HepG2 (cell line): Measurements from ENCODE around the gene TUBE1. TPM values are rescaled to one million over a fixed set of nuclear protein-coding genes. Genes with fewer than 3 reads are reported as not detected.
"Not testable (repeated sequence)": the region's sequence is repeated elsewhere in the genome, so short reads cannot be mapped to it uniquely, and the experiment has no call there.

Source experiments
- ATAC-seq: fragments of 200-7000 bp; cut with Tn5 transposase; 3 replicates; pipeline ENCODE4 v1.9.1; 2020; ENCODE audit warnings: mild to moderate bottlenecking, moderate library complexity
- BruUV-seq: library from RNA; stranded (reverse); fragments of 400-500 nt; replicated peaks from 2 replicates; lab custom pipeline; 2021; lab: Mats Ljungman, UMichigan
- CTCF ChIA-PET: fragments of 300-600 bp; formaldehyde crosslinking; extraction: SDS; loops from one replicate; lab custom pipeline; 2021; ENCODE audit warnings: low total read pairs, inconsistent platforms, low intra/inter-chr PET ratio; lab: Yijun Ruan, JAX
- POLR2A ChIA-PET: fragments of 350-600 bp; sonication (Branson Sonifier 250); formaldehyde crosslinking; loops from one replicate; lab custom pipeline; 2020; ENCODE audit warnings: antibody characterized with exemption, inconsistent platforms; lab: Yijun Ruan, JAX
- DNase-seq: peaks from one replicate; pipeline ENCODE4 v3.0.0-alpha.2; 2015; ENCODE audit warnings: low spot score
- FAIRE-seq: peaks from 3 replicates; lab custom pipeline; 2011; peaks lifted over from hg19 to GRCh38; lab: Jason Lieb, UNC
- H2AFZ ChIP-seq: one replicate; pipeline ENCODE4 v1.6.1; 2011; ENCODE audit warnings: low read length, inconsistent platforms
- H3K27ac ChIP-seq: fragments of 300-600 bp; 3 replicates; pipeline ENCODE4 v1.8.0; 2011; ENCODE audit warnings: mixed run types, mild to moderate bottlenecking, mixed read lengths, low read length, inconsistent platforms; ENCODE audit not compliant: insufficient read depth; ENCODE audit errors: extremely low read length
- H3K27me3 ChIP-seq, 2 experiments: fragments of 200-600 bp in 1 of 2; 2 replicates in 1 of 2; 3 replicates in 1 of 2; pipeline versions ENCODE4 v1.6.0 to v1.8.0; 2011; ENCODE audit warnings: low read length in 2 of 2, mild to moderate bottlenecking in 2 of 2, moderate library complexity in 2 of 2, inconsistent platforms in 1 of 2; ENCODE audit not compliant: insufficient read depth in 2 of 2, control insufficient read depth in 1 of 2
- H3K36me3 ChIP-seq, 2 experiments: fragments of 200-600 bp in 1 of 2; replicated peaks in 1 of 2; 2 replicates in 1 of 2; 3 replicates in 1 of 2; pipeline versions ENCODE4 v1.5.1 to v1.8.0; 2011; ENCODE audit warnings: low read length in 2 of 2, inconsistent platforms in 1 of 2; ENCODE audit not compliant: insufficient read depth in 2 of 2, control insufficient read depth in 1 of 2
- H3K4me1 ChIP-seq: 2 replicates; pipeline ENCODE4 v1.5.1; 2012; ENCODE audit warnings: low read length, inconsistent platforms; ENCODE audit not compliant: insufficient read depth
- H3K4me2 ChIP-seq: 2 replicates; pipeline ENCODE4 v1.6.0; 2011; ENCODE audit warnings: low read depth, low read length, inconsistent platforms
- H3K4me3 ChIP-seq, 3 experiments: fragments of 200-600 bp in 1 of 3; sonication (generic), shearing (Covaris generic) in 1 of 3; replicated peaks in 1 of 3; 2 replicates each; pipeline ENCODE4 v1.5.1; 2011 to 2016; ENCODE audit warnings: low read length in 3 of 3, inconsistent platforms in 2 of 3, low read depth in 2 of 3, mild to moderate bottlenecking in 2 of 3, control low read depth in 1 of 3, mixed read lengths in 1 of 3; ENCODE audit not compliant: insufficient read depth in 1 of 3
- H3K79me2 ChIP-seq: one replicate; pipeline ENCODE4 v1.6.1; 2011; ENCODE audit warnings: low read length, inconsistent platforms; ENCODE audit not compliant: insufficient read depth
- H3K9ac ChIP-seq: 2 replicates; pipeline ENCODE4 v1.6.0; 2011; ENCODE audit warnings: mild to moderate bottlenecking, low read depth, low read length, inconsistent platforms; ENCODE audit not compliant: insufficient read depth
- H3K9me3 ChIP-seq: 2 replicates; pipeline ENCODE4 v1.5.1; 2012; ENCODE audit warnings: mild to moderate bottlenecking, low read length
- H4K20me1 ChIP-seq: 2 replicates; pipeline ENCODE4 v1.6.0; 2011; ENCODE audit warnings: inconsistent platforms, mild to moderate bottlenecking, low read length, moderate library complexity; ENCODE audit not compliant: insufficient read depth
- HNF4A ChIP-seq: sonication (generic); formaldehyde crosslinking; IDR thresholded peaks from 2 replicates; pipeline ENCODE4 v1.4.0; 2020; ENCODE audit warnings: missing genetic modification reagents
- JUN ChIP-seq: sonication (generic); formaldehyde crosslinking; IDR thresholded peaks from 2 replicates; pipeline ENCODE4 v1.4.0; 2020; ENCODE audit warnings: mild to moderate bottlenecking, missing genetic modification reagents
- MAFK ChIP-seq, 2 experiments: IDR thresholded peaks in 1 of 2; conservative IDR thresholded peaks in 1 of 2; 2 replicates each; pipeline ENCODE4 v1.6.1; 2011; ENCODE audit warnings: improper control_type of control experiment in 2 of 2, low read length in 2 of 2
- RORA ChIP-seq: sonication (generic); formaldehyde crosslinking; IDR thresholded peaks from 2 replicates; pipeline ENCODE4 v1.5.0; 2020; ENCODE audit warnings: mild to moderate bottlenecking, missing genetic modification reagents, moderate library complexity
- SOX13 ChIP-seq, 3 experiments: fragments of 450-650 bp in 1 of 3; sonication (generic) in 1 of 3; formaldehyde crosslinking in 1 of 3; IDR thresholded peaks in 2 of 3; conservative IDR thresholded peaks in 1 of 3; 2 replicates each; pipeline versions ENCODE4 v1.5.0 to v1.6.1; 2016 to 2020; ENCODE audit warnings: antibody characterized with exemption in 1 of 3, mild to moderate bottlenecking in 1 of 3, missing compliant biosample characterization in 1 of 3, missing genetic modification reagents in 1 of 3, moderate library complexity in 1 of 3
- ZBTB8A ChIP-seq: sonication (generic); formaldehyde crosslinking; IDR thresholded peaks from 2 replicates; pipeline ENCODE4 v1.4.0; 2020; ENCODE audit warnings: mild to moderate bottlenecking, low read depth, missing genetic modification reagents, borderline replicate concordance
- ZNF138 ChIP-seq: sonication (generic); formaldehyde crosslinking; IDR thresholded peaks from 2 replicates; pipeline ENCODE4 v1.5.0; 2020; ENCODE audit warnings: mild to moderate bottlenecking, low read depth, missing genetic modification reagents
- ZNF460 ChIP-seq: sonication (generic); formaldehyde crosslinking; IDR thresholded peaks from 2 replicates; pipeline ENCODE4 v1.5.1; 2020; ENCODE audit warnings: missing genetic modification reagents, mild to moderate bottlenecking, borderline replicate concordance
- ZNF563 ChIP-seq: sonication (generic); formaldehyde crosslinking; IDR thresholded peaks from 2 replicates; pipeline ENCODE4 v1.8.0; 2022; ENCODE audit warnings: mild to moderate bottlenecking, moderate library complexity, missing genetic modification reagents
- ZNF773 ChIP-seq: sonication (generic); formaldehyde crosslinking; IDR thresholded peaks from 2 replicates; pipeline ENCODE4 v1.4.0; 2020; ENCODE audit warnings: missing genetic modification reagents, borderline replicate concordance
- WGBS: methylation state at CpG from one replicate; pipeline ENCODE4 v1.1.6; 2017; ENCODE audit warnings: low lambda C conversion rate; 5-methylcytosine and 5-hydroxymethylcytosine counted together
- in situ Hi-C: cut with HindIII; loops from 2 replicates; pipeline ENCODE4 v1.10.0; 2017; ENCODE audit warnings: low pct_unique_long_range_greater_than_20kb; ENCODE audit not compliant: extremely low pct_ligation_motif_present
- intact Hi-C: fragments of 100-400 bp; cut with micrococcal nuclease; formaldehyde crosslinking; loops from one replicate; pipeline ENCODE4 v1.10.0; 2022; ENCODE audit not compliant: unreplicated experiment
- polyA plus RNA-seq, 8 experiments: library from polyadenylated mRNA; depleted of rRNA in 3 of 8; stranded (reverse) in 7 of 8; unstranded in 1 of 8; fragments of >200 nt; fragmentation: Illumina TruSeq in 4 of 8; extraction: Trizol in 4 of 8; gene quantifications; 2 replicates each; pipeline versions ENCODE4 v1.2.1 to v1.2.3, GENCODE V29; 2011 to 2016; ENCODE audit warnings: low read depth in 4 of 8, missing spikeins in 1 of 8, mixed read lengths in 1 of 8; ENCODE audit not compliant: insufficient read depth in 1 of 8
- total RNA-seq, 5 experiments: library from RNA; depleted of rRNA; stranded (reverse); fragments of >200 nt; fragmentation: Illumina TruSeq; extraction: Trizol; gene quantifications; 2 replicates each; pipeline ENCODE4 v1.2.3, GENCODE V29; 2016; ENCODE audit warnings: low read depth in 1 of 5
- TF ChIP-seq, protein P1 (sequence below): sonication (generic); formaldehyde crosslinking; IDR thresholded peaks from 2 replicates; pipeline ENCODE4 v1.4.0; 2020; ENCODE audit warnings: mild to moderate bottlenecking, low read depth, missing genetic modification reagents
- TF ChIP-seq, protein P2 (sequence below): sonication (generic); formaldehyde crosslinking; IDR thresholded peaks from 2 replicates; pipeline ENCODE4 v1.4.0; 2020; ENCODE audit warnings: low read depth, mild to moderate bottlenecking, missing genetic modification reagents

TUBE1 gene
- total and polyA plus RNA-seq, 2 of the 13 experiments (the other 11 are each of a cell fraction or from before 2014, with no cell fraction given): 17.3 to 22.6 TPM

DNA sequence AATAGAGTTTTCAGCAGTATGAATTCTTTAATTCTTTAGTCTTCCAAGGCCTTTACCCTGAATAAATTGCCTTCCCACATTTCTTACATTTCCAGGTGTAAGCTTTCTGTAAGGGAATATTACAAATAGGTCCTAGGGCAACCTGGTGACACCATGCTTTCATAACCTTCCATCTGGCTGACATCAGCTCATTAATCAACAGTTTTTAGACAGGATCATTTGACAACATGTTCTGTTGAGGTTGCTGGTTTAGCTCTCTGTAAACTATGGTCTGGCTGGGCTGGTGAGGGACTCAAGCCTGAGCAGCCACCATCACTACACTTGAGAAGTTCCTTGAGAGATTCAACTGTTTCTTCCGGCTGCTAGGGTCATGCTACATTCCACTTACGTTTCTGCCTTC is 19.3 kb upstream of the TUBE1 start:
- in situ Hi-C loops (no loop called here), intact Hi-C loops (no loop called here)
- no peaks in the 10 kb centered on the region for H3K9me3 ChIP-seq
- FAIRE-seq (no peak), ATAC-seq (no peak), DNase-seq (no peak)
- H3K36me3 ChIP-seq: no peaks in the 10 kb centered on the region
- H3K27ac ChIP-seq: no peak overlapping the region
- no peak overlapping the region for H3K4me2 ChIP-seq
- ChIA-PET CTCF (no interaction called here), POLR2A (no interaction called here)
- H3K9ac ChIP-seq: no peak overlapping the region
- H3K4me3 ChIP-seq: no peak overlapping the region
- no peaks in the 10 kb centered on the region for H3K4me1 ChIP-seq
- BruUV-seq: no TSS peak
- no peaks in the 10 kb centered on the region for H3K27me3 ChIP-seq
- no peak for TF ChIP-seq HNF4A
- TF ChIP-seq, protein P1, sequence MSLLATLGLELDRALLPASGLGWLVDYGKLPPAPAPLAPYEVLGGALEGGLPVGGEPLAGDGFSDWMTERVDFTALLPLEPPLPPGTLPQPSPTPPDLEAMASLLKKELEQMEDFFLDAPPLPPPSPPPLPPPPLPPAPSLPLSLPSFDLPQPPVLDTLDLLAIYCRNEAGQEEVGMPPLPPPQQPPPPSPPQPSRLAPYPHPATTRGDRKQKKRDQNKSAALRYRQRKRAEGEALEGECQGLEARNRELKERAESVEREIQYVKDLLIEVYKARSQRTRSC: no peak
- TF ChIP-seq ZNF138 (CRISPR knock-in tag): no peak
- TF ChIP-seq ZNF460: no peak
- TF ChIP-seq ZNF563 (CRISPR knock-in tag): no peak
- no peak for TF ChIP-seq ZNF773
- TF ChIP-seq RORA (CRISPR knock-in tag): no peak
- TF ChIP-seq, protein P2, sequence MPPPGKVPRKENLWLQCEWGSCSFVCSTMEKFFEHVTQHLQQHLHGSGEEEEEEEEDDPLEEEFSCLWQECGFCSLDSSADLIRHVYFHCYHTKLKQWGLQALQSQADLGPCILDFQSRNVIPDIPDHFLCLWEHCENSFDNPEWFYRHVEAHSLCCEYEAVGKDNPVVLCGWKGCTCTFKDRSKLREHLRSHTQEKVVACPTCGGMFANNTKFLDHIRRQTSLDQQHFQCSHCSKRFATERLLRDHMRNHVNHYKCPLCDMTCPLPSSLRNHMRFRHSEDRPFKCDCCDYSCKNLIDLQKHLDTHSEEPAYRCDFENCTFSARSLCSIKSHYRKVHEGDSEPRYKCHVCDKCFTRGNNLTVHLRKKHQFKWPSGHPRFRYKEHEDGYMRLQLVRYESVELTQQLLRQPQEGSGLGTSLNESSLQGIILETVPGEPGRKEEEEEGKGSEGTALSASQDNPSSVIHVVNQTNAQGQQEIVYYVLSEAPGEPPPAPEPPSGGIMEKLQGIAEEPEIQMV (CRISPR knock-in tag): no peak
- TF ChIP-seq JUN (CRISPR knock-in tag): no peak
- no peak for TF ChIP-seq ZBTB8A (CRISPR knock-in tag)
- TF ChIP-seq MAFK (conservative IDR thresholded peaks at IDR 0.05 in 1 of 2, IDR thresholded peaks at IDR 0.05 in 1 of 2; ENCODE audit: low read length in 2 of 2): no peak
- no peak for TF ChIP-seq SOX13 (IDR thresholded peaks at IDR 0.05)
- TF ChIP-seq SOX13 (CRISPR knock-in tag; conservative IDR thresholded peaks at IDR 0.05 in 1 of 2, IDR thresholded peaks at IDR 0.05 in 1 of 2): no peak
- TF ChIP-seq, all 625 proteins: peak for 0
- Histone ChIP-seq H4K20me1 (no peaks in the 10 kb centered on the region; the same call in 1 of the 2 replicates), H2AFZ (no peak overlapping the region), H3K79me2 (no peaks in the 10 kb centered on the region)
- WGBS: 9% methylated on average over 2 of the region's 2 CpGs

DNA sequence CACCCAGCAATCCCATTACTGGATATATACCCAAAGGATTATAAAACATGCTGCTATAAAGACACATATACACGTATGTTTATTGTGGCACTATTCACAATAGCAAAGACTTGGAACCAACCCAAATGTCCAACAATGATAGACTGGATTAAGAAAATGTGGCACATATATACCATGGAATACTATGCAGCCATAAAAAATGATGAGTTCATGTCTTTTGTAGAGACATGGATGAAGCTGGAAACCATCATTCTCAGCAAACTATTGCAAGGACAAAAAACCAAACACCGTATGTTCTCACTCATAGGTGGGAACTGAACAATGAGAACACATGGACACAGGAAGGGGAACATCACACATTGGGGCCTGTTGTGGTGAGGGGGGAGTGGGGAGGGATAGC is 18.7 kb upstream of the TUBE1 start:
- H4K20me1 ChIP-seq, H3K9ac ChIP-seq, H3K36me3 ChIP-seq, POLR2A ChIA-PET, H3K79me2 ChIP-seq, H2AFZ ChIP-seq, ATAC-seq, H3K4me3 ChIP-seq, BruUV-seq, H3K9me3 ChIP-seq, FAIRE-seq, H3K4me2 ChIP-seq, intact Hi-C loops, H3K4me1 ChIP-seq, H3K27ac ChIP-seq, DNase-seq, in situ Hi-C loops, H3K27me3 ChIP-seq, CTCF ChIA-PET: not testable (repeated sequence)
- WGBS: 67% methylated on average over 2 of the region's 2 CpGs
